ENCODE results near the gene SH3TC1.

SH3TC1 gene

DNA sequence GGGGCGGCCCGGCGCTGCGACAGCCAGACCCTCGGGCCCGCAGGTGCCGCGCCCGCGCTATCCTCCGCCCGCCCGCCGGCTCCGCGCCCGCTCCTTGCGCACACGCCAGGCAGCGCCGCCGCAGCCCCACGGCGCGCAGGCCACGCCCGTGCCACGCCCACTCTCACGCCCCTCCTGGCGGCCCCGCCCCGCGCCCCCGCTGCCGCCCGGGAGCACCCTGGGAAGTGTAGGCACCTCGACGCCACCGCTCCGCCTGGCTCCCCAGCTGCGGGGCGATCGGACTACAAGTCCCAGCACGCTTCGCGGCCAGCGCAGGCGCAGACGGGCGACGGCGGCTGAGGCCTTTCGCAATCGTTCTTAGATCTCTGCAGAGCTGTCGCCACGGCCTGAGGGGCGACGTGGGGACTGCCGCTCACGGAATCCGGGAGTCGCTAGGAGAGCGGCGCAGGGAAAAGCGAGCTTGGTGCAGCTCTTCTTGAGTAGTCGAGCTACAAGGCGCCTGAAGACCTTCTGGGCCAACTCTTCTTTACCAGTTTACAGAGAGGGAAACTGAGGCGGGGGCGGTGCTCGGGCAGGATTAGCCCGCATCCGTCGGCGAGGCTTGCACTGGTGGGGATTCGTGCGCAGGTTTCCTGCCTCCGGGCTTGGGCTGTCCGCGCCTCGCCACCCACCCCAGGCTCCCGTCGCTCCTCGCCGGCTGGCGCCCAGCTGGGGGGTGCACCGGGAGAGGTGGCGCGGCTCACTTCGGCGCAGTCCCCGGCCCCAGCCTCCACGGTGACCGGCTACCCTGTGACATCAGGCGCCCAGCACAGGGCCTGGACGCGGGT lies 40.2 kb upstream of the SH3TC1 start, which contains the start of gene ABLIM2:
Gene ABLIM2 (minus strand): TSS at position 104 of the 827 bp plus-strand sequence. CDS start 124 bp downstream, outside the sequence.
- H3K4me3 ChIP-seq (ENCODE audit: control insufficient read depth, low read depth, low read length): peak within 1 kb of the TSS; percentile 71
- TF ChIP-seq, protein P1, sequence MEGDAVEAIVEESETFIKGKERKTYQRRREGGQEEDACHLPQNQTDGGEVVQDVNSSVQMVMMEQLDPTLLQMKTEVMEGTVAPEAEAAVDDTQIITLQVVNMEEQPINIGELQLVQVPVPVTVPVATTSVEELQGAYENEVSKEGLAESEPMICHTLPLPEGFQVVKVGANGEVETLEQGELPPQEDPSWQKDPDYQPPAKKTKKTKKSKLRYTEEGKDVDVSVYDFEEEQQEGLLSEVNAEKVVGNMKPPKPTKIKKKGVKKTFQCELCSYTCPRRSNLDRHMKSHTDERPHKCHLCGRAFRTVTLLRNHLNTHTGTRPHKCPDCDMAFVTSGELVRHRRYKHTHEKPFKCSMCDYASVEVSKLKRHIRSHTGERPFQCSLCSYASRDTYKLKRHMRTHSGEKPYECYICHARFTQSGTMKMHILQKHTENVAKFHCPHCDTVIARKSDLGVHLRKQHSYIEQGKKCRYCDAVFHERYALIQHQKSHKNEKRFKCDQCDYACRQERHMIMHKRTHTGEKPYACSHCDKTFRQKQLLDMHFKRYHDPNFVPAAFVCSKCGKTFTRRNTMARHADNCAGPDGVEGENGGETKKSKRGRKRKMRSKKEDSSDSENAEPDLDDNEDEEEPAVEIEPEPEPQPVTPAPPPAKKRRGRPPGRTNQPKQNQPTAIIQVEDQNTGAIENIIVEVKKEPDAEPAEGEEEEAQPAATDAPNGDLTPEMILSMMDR (conservative IDR thresholded peaks at IDR 0.05; ENCODE audit: control insufficient read depth, insufficient read depth, low read depth, low read length): no peak
- peak; percentile 96 for DNase-seq (ENCODE audit: low read depth)

DNA sequence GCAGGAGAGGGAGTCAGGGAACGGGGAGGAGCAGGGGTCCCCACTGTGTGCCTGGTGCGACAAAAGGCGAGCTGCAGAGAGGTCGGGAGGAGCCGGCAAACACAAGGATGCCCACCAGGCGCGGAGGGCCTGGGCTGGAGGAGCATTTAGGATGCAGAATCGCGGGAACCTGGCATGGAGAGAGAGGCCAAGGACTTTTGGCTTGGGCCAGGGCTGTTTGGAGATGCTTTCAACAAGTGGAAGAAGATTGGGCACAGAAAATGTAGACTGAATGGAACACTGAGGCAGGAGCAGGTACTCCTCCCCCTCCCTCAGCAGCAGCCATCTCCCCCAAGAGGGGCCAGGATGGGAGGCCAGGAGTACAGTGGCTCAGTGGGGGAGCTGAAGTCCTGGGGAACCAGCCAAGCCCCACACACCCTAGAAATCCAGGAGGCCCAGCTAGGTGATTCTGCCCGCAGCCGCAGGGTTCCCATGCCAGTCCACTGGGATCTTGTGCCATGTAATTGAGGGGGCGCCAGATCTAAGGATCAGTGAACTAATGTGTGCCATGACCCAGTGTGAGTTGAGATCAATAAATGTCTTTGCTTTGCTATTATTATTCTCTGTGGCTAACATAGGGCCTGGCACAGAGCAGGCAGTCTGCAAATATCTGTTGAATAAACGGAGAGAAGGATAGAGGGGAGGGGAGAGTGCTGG lies 39.4 kb upstream of the SH3TC1 start:
- peak overlapping the region; percentile 71 for H3K4me3 ChIP-seq (ENCODE audit: control insufficient read depth, low read depth, low read length)
- DNase-seq (ENCODE audit: low read depth): no peak
- TF ChIP-seq, protein P1 (conservative IDR thresholded peaks at IDR 0.05; ENCODE audit: control insufficient read depth, insufficient read depth, low read depth, low read length): no peak

DNA sequence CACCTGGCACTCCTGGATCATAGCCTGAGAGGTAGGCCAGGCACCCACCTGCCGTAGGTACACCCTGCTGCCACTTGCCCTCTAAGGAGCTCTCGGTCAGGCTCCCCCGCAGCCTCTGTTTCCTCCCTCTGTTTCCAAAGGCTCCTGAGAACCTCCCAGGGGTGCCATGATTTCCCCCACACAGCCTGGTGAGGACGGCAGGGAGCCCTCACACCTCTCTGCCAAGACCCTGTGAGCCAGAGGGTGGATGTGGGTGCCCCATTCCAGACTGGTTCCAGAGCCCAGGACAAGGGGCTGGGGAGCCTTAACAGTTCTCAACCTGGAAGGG lies 38.9 kb upstream of the SH3TC1 start:
- H3K4me3 ChIP-seq (ENCODE audit: control insufficient read depth, low read depth, low read length): no peak overlapping the region
- no peak for DNase-seq (ENCODE audit: low read depth)
- TF ChIP-seq, protein P1 (conservative IDR thresholded peaks at IDR 0.05; ENCODE audit: control insufficient read depth, insufficient read depth, low read depth, low read length): no peak

DNA sequence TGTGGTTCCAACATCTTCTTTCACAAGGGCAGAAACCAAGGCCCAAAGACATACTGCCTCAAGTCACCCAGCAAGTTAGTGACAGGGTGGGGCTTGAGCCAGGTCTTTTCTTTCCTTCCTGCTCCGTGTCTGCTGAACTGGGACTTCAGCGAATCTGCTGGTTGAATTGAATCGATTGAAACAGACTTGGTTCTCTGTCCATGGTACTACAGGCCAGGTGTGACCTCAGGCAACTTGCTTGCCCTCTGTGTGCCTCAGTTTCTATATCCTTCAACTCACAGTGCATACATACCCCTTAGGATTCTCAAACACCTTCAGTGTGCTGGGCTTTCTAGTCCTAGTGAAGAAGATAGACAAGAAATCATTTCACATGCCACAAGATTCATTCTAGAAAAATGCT lies 38.5 kb upstream of the SH3TC1 start:
- DNase-seq (ENCODE audit: low read depth): no peak
- TF ChIP-seq, protein P1 (conservative IDR thresholded peaks at IDR 0.05; ENCODE audit: control insufficient read depth, insufficient read depth, low read depth, low read length): no peak
- no peak overlapping the region for H3K4me3 ChIP-seq (ENCODE audit: control insufficient read depth, low read depth, low read length)

DNA sequence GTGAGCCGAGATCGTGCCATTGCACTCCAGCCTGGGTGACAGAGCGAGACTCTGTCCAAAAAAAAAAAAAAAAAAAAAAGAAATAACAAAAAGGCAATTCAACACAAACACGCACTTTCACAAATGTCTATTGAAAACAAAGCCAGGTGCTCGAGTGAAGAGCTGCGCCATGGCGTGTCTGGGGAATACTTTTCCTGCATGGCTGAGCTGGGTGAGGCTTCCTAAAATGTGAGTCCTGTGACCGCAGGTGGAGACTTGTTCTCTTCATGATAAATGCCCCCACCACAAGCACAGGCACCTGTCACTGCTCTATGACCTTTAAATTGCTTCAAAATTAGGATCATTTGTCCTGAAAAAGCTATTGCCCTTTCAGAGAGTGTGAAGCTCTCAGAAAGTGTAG lies 36.5 kb upstream of the SH3TC1 start:
- TF ChIP-seq, protein P1 (conservative IDR thresholded peaks at IDR 0.05; ENCODE audit: control insufficient read depth, insufficient read depth, low read depth, low read length): no peak
- H3K4me3 ChIP-seq (ENCODE audit: control insufficient read depth, low read depth, low read length): no peak overlapping the region
- no peak for DNase-seq (ENCODE audit: low read depth)

DNA sequence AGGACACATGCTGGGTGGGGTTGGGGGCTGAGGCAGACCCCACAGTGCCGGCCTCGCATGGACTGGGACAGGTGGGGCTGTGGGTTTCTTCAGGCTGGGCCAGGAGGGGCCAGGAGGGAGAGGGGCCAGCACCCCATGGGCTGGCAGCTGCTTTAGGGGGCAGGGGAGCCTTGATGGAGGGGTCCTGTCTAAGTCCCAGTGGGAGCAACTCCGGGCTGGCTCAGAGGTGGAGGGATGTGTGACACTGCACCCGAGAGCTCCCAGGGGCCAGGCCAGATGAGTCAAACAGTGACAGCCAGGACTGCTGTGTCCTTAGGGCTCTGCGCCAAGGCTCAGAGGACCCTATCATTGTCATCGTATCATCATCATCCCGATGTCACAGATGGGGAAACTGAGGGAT lies 36.1 kb upstream of the SH3TC1 start:
- no peak for DNase-seq (ENCODE audit: low read depth)
- TF ChIP-seq, protein P1 (conservative IDR thresholded peaks at IDR 0.05; ENCODE audit: control insufficient read depth, insufficient read depth, low read depth, low read length): no peak
- H3K4me3 ChIP-seq (ENCODE audit: control insufficient read depth, low read depth, low read length): no peak overlapping the region

Data from fibroblast of mammary gland (primary cell).